Naive thymus-derived CD4-positive, alpha-beta T cell (primary cell): Measurements from ENCODE around the gene N4BP3. TPM values are rescaled to one million over a fixed set of nuclear protein-coding genes. Genes with fewer than 3 reads are reported as not detected.

ENCODE experiments used
- ATAC-seq: fragments of 150-1000 bp; cut with Tn5 transposase; 2 replicates; pipeline ENCODE4 v1.10.0; 2021; ENCODE audit warnings: mild to moderate bottlenecking, moderate library complexity
- CTCF ChIA-PET: fragments of 350-600 bp; sonication (Branson Sonifier 250); formaldehyde crosslinking; loops from one replicate; lab custom pipeline; 2021; ENCODE audit warnings: antibody characterized with exemption; lab: Charles Lee
- POLR2A ChIA-PET: fragments of 350-600 bp; sonication (Branson Sonifier 250); formaldehyde crosslinking; loops from one replicate; lab custom pipeline; 2021; ENCODE audit warnings: antibody characterized with exemption, inconsistent platforms; lab: Charles Lee
- DNase-seq, 9 donors: peaks; one replicate each; pipeline versions ENCODE4 v3.0.0 to v3.0.0-alpha.2; 2020 to 2022; ENCODE audit warnings: mixed read lengths in 1 of 9
- H3K27ac ChIP-seq: one replicate; pipeline ENCODE4 v1.7.0; 2013; ENCODE audit warnings: mild to moderate bottlenecking, low read depth, low read length, moderate library complexity
- H3K27me3 ChIP-seq, 2 donors: one replicate each; pipeline ENCODE4 v1.7.0; 2013; ENCODE audit warnings: low read length in 2 of 2, mild to moderate bottlenecking in 2 of 2, moderate library complexity in 2 of 2; ENCODE audit not compliant: control insufficient read depth in 2 of 2, insufficient read depth in 2 of 2
- H3K36me3 ChIP-seq, 3 experiments: 1 replicate in 2 of 3; 2 replicates in 1 of 3; pipeline ENCODE4 v1.7.0; 2013; ENCODE audit warnings: low read length in 3 of 3, mild to moderate bottlenecking in 3 of 3, moderate library complexity in 1 of 3; ENCODE audit not compliant: insufficient read depth in 3 of 3, control insufficient read depth in 2 of 3
- H3K4me1 ChIP-seq, 2 donors: one replicate each; pipeline ENCODE4 v1.7.0; 2013; ENCODE audit warnings: low read length in 2 of 2, mild to moderate bottlenecking in 2 of 2, moderate library complexity in 1 of 2; ENCODE audit not compliant: control insufficient read depth in 2 of 2, insufficient read depth in 2 of 2
- H3K4me3 ChIP-seq: 2 replicates; pipeline ENCODE4 v1.7.0; 2013; ENCODE audit warnings: mild to moderate bottlenecking, low read length
- H3K9me3 ChIP-seq, 3 experiments: 1 replicate in 2 of 3; 2 replicates in 1 of 3; pipeline ENCODE4 v1.7.0; 2013; ENCODE audit warnings: low read length in 3 of 3; ENCODE audit not compliant: control insufficient read depth in 2 of 3
- H3K27ac Mint-ChIP-seq, 9 donors: one replicate each; pipeline ENCODE4 v1.8.0; 2020 to 2022; ENCODE audit warnings: mixed read lengths in 9 of 9, mild to moderate bottlenecking in 8 of 9, moderate library complexity in 5 of 9, inconsistent platforms in 2 of 9
- H3K27me3 Mint-ChIP-seq, 5 donors: one replicate each; pipeline ENCODE4 v1.8.0; 2021 to 2022; ENCODE audit warnings: mixed read lengths in 5 of 5, mild to moderate bottlenecking in 1 of 5
- H3K36me3 Mint-ChIP-seq, 5 donors: one replicate each; pipeline ENCODE4 v1.8.0; 2020 to 2022; ENCODE audit warnings: mixed read lengths in 5 of 5, mild to moderate bottlenecking in 3 of 5, inconsistent platforms in 1 of 5
- H3K4me1 Mint-ChIP-seq, 7 donors: one replicate each; pipeline ENCODE4 v1.8.0; 2020 to 2022; ENCODE audit warnings: mixed read lengths in 7 of 7, mild to moderate bottlenecking in 3 of 7, inconsistent platforms in 1 of 7
- H3K4me3 Mint-ChIP-seq, 10 donors: one replicate each; pipeline ENCODE4 v1.8.0; 2020 to 2022; ENCODE audit warnings: mild to moderate bottlenecking in 10 of 10, mixed read lengths in 10 of 10, moderate library complexity in 6 of 10, inconsistent platforms in 2 of 10
- H3K9me3 Mint-ChIP-seq, 11 donors: one replicate each; pipeline ENCODE4 v1.8.0; 2020 to 2022; ENCODE audit warnings: mixed read lengths in 11 of 11, mild to moderate bottlenecking in 4 of 11, inconsistent platforms in 1 of 11, moderate library complexity in 1 of 11
- intact Hi-C, 2 donors: fragments of 100-400 bp; cut with micrococcal nuclease; formaldehyde crosslinking; loops; one replicate each; pipeline ENCODE4 v1.15.1; 2023
- polyA plus RNA-seq, 2 donors: library from polyadenylated mRNA; unstranded; fragments of 300-500 nt; fragmentation: Illumina TruSeq; gene quantifications; one replicate each; pipeline ENCODE4 v1.2.3, GENCODE V29; 2021
- total RNA-seq, 6 experiments: library from RNA in 5 of 6; stranded (reverse) in 5 of 6; gene quantifications; 1 replicate in 5 of 6; 2 replicates in 1 of 6; pipeline ENCODE4 v1.2.3 and lab custom pipeline; 2021 to 2026

Gene N4BP3
- total and polyA plus RNA-seq, 7 experiments from 2014 or later = 0.19 to 3.5 (median 1.1) TPM

DNA sequence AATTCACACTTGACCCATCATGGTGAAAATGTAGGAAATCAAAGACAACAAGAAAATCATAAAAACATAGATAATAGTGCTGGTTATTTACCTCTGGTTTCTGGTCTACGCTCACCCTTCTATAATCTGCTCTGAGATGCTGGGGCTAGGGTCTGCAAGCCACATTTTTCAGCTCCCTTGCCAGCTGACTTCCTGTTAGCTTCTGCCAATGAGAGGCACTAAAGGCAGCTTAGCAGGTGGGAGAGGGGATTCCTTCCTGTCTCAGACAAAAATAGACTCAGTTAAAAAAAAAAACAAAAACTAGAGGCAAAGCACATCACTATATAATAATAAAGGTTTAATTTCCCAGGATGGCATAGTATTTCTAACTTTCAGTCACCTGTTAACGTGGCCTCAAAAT lies 20.2 kb upstream of the N4BP3 start:
- ATAC-seq (no peak), DNase-seq (no peak)
- Mint-ChIP-seq H3K27me3 (peaks cover 0 to 12% (median 0%) of the 10 kb centered on the region in 5 donors), H3K36me3 (peaks cover 0 to 5% (median 0%) of the 10 kb centered on the region in 5 donors), H3K4me3 (peak overlapping the region in 7 of 10 donors; percentile 20 to 65 (median 47)), H3K27ac (peak overlapping the region in 6 of 9 donors; percentile 28 to 93 (median 70)), H3K4me1 (peaks cover 8 to 39% (median 26%) of the 10 kb centered on the region in 7 donors), H3K9me3 (peaks cover 0 to 8% (median 0%) of the 10 kb centered on the region in 11 donors)
- no peaks in the 10 kb centered on the region for H3K36me3 ChIP-seq
- ChIA-PET CTCF (no interaction called here), POLR2A (no interaction called here)
- H3K27me3 ChIP-seq = no peaks in the 10 kb centered on the region
- peaks cover 0 to 19% of the 10 kb centered on the region in 2 donors for H3K4me1 ChIP-seq
- no peaks in the 10 kb centered on the region for H3K9me3 ChIP-seq
- intact Hi-C loops = no loop called here
- H3K27ac ChIP-seq = no peak overlapping the region
- H3K4me3 ChIP-seq = no peak overlapping the region

DNA sequence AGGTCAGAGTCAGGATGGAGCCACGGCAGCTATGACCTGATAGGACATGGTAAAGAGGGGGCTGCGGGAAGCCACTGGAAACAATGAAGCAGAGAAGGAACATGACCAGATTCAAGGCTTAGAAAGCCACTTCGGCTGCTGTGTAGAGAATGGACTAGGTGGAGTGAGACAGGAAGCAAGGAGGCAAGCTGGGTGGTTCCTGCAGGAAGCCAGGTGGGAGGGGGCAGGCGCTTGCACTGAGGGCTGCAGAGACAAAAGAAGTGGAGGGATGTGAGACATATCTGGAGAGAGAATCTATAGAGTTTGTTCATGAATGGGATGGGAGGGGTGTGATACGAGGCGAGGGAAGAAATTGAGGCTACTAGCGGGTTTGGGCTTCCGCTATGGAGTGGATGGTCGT lies 19.0 kb upstream of the N4BP3 start:
- H3K36me3 ChIP-seq = no peaks in the 10 kb centered on the region
- H3K4me1 ChIP-seq = peaks cover 0 to 19% of the 10 kb centered on the region in 2 donors
- ATAC-seq = peak; percentile 27
- H3K4me3 ChIP-seq = peak overlapping the region; percentile 2
- Mint-ChIP-seq H3K27me3 (peaks cover 0 to 3% (median 0%) of the 10 kb centered on the region in 5 donors), H3K9me3 (peaks cover 0 to 8% (median 0%) of the 10 kb centered on the region in 11 donors), H3K27ac (peak overlapping the region in 7 of 9 donors; percentile 2 to 82 (median 55)), H3K4me1 (peaks cover 8 to 39% (median 26%) of the 10 kb centered on the region in 7 donors), H3K36me3 (peaks cover 0 to 5% (median 0%) of the 10 kb centered on the region in 5 donors), H3K4me3 (peak overlapping the region in 9 of 10 donors; percentile 9 to 73 (median 49))
- intact Hi-C loops = no loop called here
- H3K27me3 ChIP-seq = no peaks in the 10 kb centered on the region
- no peaks in the 10 kb centered on the region for H3K9me3 ChIP-seq
- ChIA-PET POLR2A (interaction anchor here (0.6 kb wide), 1 partner anchor 43 kb away, joined by 3 read pairs; no protein-coding TSS in a partner anchor), CTCF (interaction anchor here (0.9 kb wide), 1 partner anchor 19 kb away, joined by 4 read pairs; no protein-coding TSS in a partner anchor)
- no peak overlapping the region for H3K27ac ChIP-seq
- DNase-seq = peak in 1 of 9 donors; percentile 22

DNA sequence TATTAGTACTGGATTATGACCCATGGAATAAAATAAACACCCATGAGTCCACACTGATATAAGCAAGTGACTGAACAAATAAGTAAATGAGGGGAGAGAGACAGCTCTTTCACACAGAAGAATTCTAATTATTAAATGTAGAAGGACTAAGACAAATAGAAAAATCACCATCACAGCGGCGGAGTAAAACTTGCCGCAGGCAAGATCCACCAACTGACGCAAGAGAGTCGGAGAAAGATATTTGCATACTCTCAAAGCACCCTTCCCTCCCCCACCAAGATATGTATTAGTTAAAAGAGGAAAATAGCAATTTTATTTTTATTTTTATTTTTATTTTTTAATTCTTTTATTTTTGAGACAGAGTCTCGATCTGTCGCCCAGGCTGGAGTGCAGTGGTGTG lies 14.6 kb upstream of the N4BP3 start:
- Mint-ChIP-seq H3K9me3 (peaks cover 0 to 8% (median 0%) of the 10 kb centered on the region in 11 donors), H3K27me3 (peaks cover 0 to 3% (median 0%) of the 10 kb centered on the region in 5 donors), H3K36me3 (peaks cover 0 to 5% (median 0%) of the 10 kb centered on the region in 5 donors), H3K27ac (no peak overlapping the region), H3K4me3 (no peak overlapping the region), H3K4me1 (peaks cover 5 to 20% (median 17%) of the 10 kb centered on the region in 7 donors)
- intact Hi-C loops = no loop called here
- H3K27me3 ChIP-seq = no peaks in the 10 kb centered on the region
- CTCF ChIA-PET = no interaction called here
- H3K9me3 ChIP-seq = no peaks in the 10 kb centered on the region
- POLR2A ChIA-PET = no interaction called here
- no peak for ATAC-seq
- peaks cover 0 to 11% of the 10 kb centered on the region in 2 donors for H3K4me1 ChIP-seq
- H3K27ac ChIP-seq = no peak overlapping the region
- no peaks in the 10 kb centered on the region for H3K36me3 ChIP-seq
- DNase-seq = no peak
- H3K4me3 ChIP-seq = no peak overlapping the region

- ATAC-seq = no peak
- Histone ChIP-seq H3K27me3 (no peaks in the 10 kb centered on the region), H3K27ac (no peak overlapping the region), H3K4me1 (no peaks in the 10 kb centered on the region), H3K9me3 (no peaks in the 10 kb centered on the region), H3K36me3 (no peaks in the 10 kb centered on the region), H3K4me3 (no peak overlapping the region)
- Mint-ChIP-seq H3K36me3 (no peaks in the 10 kb centered on the region), H3K27me3 (no peaks in the 10 kb centered on the region), H3K9me3 (no peaks in the 10 kb centered on the region), H3K4me1 (peaks cover 7 to 15% (median 11%) of the 10 kb centered on the region in 7 donors), H3K27ac (peak overlapping the region in 1 of 9 donors; percentile 31), H3K4me3 (no peak overlapping the region)
- ChIA-PET POLR2A (no interaction called here), CTCF (interaction anchor here (0.6 kb wide), 1 partner anchor 36 kb away, joined by 3 read pairs; no protein-coding TSS in a partner anchor)
- no peak for DNase-seq
- intact Hi-C loops = no loop called here
These were observed 9.7 kb upstream of the N4BP3 start for GRCh38 chr5:178103612-178104011.

DNA sequence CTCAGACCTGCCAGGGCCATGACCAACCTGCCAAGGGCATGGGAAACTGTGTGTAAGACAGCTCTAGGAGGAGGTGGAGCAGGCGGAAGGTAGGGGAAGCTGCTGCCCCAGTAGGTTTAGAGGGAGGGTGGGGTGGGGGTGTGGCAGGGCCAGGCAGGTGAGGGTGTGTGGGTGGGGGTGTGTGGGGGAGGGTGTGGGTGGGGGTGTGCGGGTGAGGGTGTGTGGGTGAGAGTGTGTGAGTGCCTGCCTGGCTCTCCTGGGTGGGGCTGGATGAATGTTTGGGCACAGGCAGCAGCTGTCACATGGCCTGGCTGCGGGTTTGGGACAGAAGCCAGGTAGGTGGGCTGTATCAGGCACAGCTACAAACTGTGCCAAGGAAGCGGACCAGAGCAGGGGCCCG lies 8.8 kb upstream of the N4BP3 start:
- no peaks in the 10 kb centered on the region for H3K36me3 Mint-ChIP-seq
- no peaks in the 10 kb centered on the region for H3K4me1 ChIP-seq
- no peaks in the 10 kb centered on the region for H3K27me3 Mint-ChIP-seq
- no peaks in the 10 kb centered on the region for H3K9me3 Mint-ChIP-seq
- no peaks in the 10 kb centered on the region for H3K9me3 ChIP-seq
- no peak for ATAC-seq
- peaks cover 8 to 15% (median 12%) of the 10 kb centered on the region in 7 donors for H3K4me1 Mint-ChIP-seq
- no peak overlapping the region for H3K27ac ChIP-seq
- H3K36me3 ChIP-seq = no peaks in the 10 kb centered on the region
- intact Hi-C loops = no loop called here
- peak overlapping the region in 4 of 9 donors; percentile 34 to 65 (median 48) for H3K27ac Mint-ChIP-seq
- H3K27me3 ChIP-seq = no peaks in the 10 kb centered on the region
- ChIA-PET POLR2A (no interaction called here), CTCF (interaction anchor here (0.6 kb wide), 1 partner anchor 10 kb away, joined by 3 read pairs; no protein-coding TSS in a partner anchor)
- peak overlapping the region in 4 of 10 donors; percentile 27 to 65 (median 34) for H3K4me3 Mint-ChIP-seq
- no peak for DNase-seq
- no peak overlapping the region for H3K4me3 ChIP-seq

DNA sequence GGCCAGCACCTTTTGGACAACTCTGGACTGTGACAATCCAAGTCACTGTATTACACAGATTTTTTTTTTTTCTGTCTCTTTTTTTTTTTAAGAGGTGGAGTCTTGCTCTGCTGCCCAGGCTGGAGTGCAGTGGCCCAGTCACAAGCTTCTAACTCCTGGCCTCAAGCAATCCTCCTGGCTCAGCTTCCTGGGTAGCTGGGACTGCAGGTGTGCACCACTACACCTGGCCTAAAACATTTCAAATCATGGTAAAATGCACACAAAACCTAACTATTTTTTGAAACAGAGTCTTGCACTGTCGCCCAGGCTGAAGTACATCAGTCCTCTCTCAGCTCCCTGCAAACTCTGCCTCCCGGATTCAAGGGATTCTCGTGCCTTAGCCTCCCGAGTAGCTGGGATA lies 7.2 kb upstream of the N4BP3 start:
- no peak overlapping the region for H3K4me3 Mint-ChIP-seq
- no peaks in the 10 kb centered on the region for H3K27me3 ChIP-seq
- DNase-seq (no peak), ATAC-seq (no peak)
- POLR2A ChIA-PET = interaction anchor here (0.6 kb wide), 1 partner anchor 27 kb away, joined by 3 read pairs; no protein-coding TSS in a partner anchor
- H3K36me3 ChIP-seq = no peaks in the 10 kb centered on the region
- H3K27ac Mint-ChIP-seq = peak overlapping the region in 1 of 9 donors; percentile 40
- H3K4me1 Mint-ChIP-seq = peaks cover 8 to 15% (median 12%) of the 10 kb centered on the region in 7 donors
- CTCF ChIA-PET = interaction anchor here (0.6 to 0.9 kb wide), 3 partner anchors 15 to 551 kb away, joined by 4 to 7 read pairs (median 5); no protein-coding TSS in a partner anchor
- H3K4me1 ChIP-seq = no peaks in the 10 kb centered on the region
- H3K36me3 Mint-ChIP-seq = no peaks in the 10 kb centered on the region
- H3K9me3 ChIP-seq = no peaks in the 10 kb centered on the region
- no peaks in the 10 kb centered on the region for H3K9me3 Mint-ChIP-seq
- no peak overlapping the region for H3K4me3 ChIP-seq
- peaks cover 0 to 10% (median 0%) of the 10 kb centered on the region in 5 donors for H3K27me3 Mint-ChIP-seq
- no peak overlapping the region for H3K27ac ChIP-seq
- intact Hi-C loops = no loop called here
